GM18951 (cell line): ENCODE data around the gene AKR1D1.
"Not testable (repeated sequence)": the region's sequence is repeated elsewhere in the genome, so short reads cannot be mapped to it uniquely, and the experiment has no call there.

Source experiments
- POLR2A ChIP-seq: IDR thresholded peaks from 4 replicates; pipeline ENCODE4 v1.6.1; 2011; ENCODE audit warnings: mild to moderate bottlenecking; ENCODE audit not compliant: insufficient read length, insufficient read depth; ENCODE audit errors: extremely low read depth
- in situ Hi-C: fragments of 300-500 bp; cut with MboI; formaldehyde crosslinking; loops from one replicate; pipeline ENCODE4 v1.12.0; 2022; ENCODE audit warnings: low sequenced_read_pairs, mixed read lengths, inconsistent platforms; ENCODE audit not compliant: unreplicated experiment

AKR1D1 gene

GRCh38 chr7:138052696-138053095 is 23.6 kb upstream of the AKR1D1 start:
- no peak for TF ChIP-seq POLR2A
- in situ Hi-C loops, result no loop called here

- in situ Hi-C loops, result not testable (repeated sequence)
These were observed 20.6 kb upstream of the AKR1D1 start for GRCh38 chr7:138055698-138056097.

GRCh38 chr7:138063400-138063799 is 12.9 kb upstream of the AKR1D1 start:
- TF ChIP-seq POLR2A, result no peak
- in situ Hi-C loops, result no loop called here

DNA sequence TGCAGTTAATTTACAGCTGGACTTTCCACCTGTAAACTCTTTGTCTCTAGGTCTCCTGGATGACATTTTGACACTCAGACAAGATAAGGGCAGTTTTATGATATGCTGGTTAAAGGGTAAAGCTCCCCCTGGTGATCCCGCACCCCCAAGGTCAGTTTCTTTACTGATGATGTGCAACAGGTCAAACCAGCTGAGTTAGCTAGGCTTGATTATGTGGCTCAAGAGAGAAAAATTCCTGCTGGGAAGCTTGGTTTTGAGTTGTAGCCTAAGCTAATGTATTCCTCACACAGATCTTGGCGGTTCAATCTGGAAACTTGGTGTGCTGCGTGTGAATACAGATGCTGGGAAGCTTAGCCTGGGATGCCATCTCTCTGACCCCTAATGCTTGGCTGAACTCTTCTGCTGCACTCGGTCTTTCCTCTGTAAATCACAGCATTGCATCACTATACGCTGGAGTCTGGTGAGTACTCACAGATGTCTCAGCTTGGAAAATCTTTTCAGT is 11.4 kb upstream of the AKR1D1 start:
- no peak for TF ChIP-seq POLR2A
- in situ Hi-C loops, result no loop called here

DNA sequence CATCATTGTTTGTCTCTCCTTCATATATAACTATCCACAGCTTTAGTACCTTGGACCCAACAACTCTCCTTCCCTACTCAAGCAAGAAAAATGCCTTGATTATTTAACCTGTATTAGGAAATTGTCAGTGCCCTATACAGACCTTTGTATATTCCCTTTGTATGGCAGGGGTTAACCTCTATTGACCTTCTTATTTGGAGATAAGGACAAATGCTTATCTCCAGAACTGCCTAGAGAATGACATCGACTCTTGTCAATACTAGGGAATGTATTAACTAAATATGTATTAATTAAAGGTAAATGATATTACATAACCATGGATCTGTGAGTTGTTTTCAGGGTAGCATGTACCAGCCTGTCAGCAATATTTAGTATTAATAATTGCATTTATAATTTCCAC is 10.4 kb upstream of the AKR1D1 start:
- in situ Hi-C loops, result no loop called here
- no peak for TF ChIP-seq POLR2A

DNA sequence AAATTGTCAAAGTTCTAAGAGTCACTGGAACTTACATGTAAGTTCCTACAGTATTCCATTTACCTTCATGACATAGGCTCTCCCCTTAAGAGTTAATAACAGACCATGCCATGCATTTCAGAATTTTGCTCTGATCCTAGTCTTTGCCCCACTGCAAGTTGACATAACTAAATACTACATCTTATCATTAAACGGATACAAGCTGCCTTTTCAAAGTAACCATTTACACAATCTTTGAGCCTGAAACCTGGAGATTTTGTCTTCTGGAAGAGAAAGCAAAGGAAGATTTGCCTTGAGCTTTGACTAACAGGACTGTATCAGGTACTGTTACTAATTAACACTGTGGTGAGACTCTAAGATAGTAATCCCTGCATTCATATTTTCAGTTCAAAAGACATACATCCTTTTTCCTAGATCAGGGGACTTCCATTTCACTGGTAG is 9.3 kb upstream of the AKR1D1 start:
- no peak for TF ChIP-seq POLR2A
- in situ Hi-C loops, result no loop called here

GRCh38 chr7:138067774-138068173 is 8.5 kb upstream of the AKR1D1 start:
- in situ Hi-C loops, result no loop called here
- no peak for TF ChIP-seq POLR2A

DNA sequence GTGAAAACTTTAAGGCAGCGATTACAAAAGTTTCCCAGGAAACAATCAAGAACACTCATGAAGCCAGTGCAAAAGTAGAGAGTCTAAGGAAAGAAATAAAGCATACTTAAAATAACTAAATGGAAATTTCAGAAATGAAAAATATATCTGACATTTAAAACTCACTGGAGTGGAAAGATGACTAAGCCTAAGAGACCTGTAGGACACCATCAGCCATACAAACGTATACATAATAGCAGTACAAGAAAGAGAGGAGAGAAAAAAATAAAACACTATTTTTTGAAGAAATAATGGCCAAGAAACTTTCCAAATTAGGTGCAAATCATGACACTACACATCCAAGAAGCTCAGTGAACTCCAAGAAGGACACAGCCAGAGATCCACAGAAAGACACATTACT is 5.4 kb upstream of the AKR1D1 start:
- in situ Hi-C loops, result no loop called here
- TF ChIP-seq POLR2A, result no peak

GRCh38 chr7:138072726-138073125 is 3.5 kb upstream of the AKR1D1 start:
- in situ Hi-C loops, result no loop called here
- no peak for TF ChIP-seq POLR2A

DNA sequence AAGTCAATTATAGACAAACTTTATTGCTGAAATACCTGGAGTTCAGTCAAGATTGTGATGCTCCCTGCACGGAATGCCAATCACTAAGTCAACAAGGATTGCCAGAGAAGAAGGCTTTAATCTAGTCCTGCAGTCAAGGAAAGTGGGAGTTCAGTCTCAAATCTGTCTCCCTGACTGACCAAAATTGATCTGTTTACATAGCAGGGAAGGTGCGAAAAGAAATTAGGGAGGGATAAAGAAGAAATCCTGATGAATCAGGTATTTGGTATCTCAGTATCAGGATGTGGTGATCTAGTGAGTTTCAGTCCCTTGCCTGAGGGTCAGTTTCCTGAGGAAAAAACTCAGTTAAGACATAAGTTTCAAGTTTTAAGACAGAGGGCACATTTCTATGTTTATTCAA is 2.1 kb upstream of the AKR1D1 start:
- TF ChIP-seq POLR2A, result no peak
- in situ Hi-C loops, result no loop called here

DNA sequence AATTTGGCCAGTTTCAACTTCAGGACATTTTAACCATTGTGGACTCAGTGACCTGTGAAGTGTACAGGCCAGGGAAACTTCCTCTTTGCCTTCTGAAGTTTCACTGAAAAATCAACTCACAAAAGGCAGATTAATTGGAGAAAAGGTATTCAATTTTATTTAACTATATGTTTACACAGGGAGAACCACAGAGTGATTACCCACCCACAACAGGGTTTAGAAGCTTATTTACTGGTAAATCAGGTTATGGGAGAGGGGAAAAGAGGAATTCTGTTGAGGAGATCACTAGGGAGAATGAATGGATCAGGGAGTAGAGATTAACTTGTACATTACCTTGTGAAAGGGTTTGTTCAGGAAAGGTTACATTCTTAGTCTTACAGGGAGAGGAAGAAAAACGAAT is 1.7 kb upstream of the AKR1D1 start:
- no peak for TF ChIP-seq POLR2A
- in situ Hi-C loops, result no loop called here

DNA sequence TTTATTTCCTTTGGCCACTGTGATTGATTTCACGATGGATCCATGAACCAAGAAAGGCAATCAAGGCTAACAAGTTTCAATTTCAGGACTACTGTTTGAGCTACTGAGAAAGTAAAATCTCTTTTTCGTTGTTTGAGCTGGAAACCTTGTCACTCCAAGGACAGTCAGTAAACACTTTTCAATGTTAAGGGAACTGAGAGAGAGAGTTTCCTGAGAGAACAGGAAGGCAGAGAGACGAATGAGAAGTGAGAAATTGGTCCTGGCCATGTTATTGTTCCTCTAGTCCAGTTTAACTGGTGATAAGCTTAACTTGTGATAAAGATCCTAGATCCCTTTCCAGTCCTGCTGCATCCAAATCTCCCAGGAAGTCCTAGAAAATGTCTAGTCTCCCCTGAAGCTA is 909 bp upstream of the AKR1D1 start:
- no peak for TF ChIP-seq POLR2A
- in situ Hi-C loops, result no loop called here

- in situ Hi-C loops, result not testable (repeated sequence)
These were observed 473 bp upstream of the AKR1D1 start for GRCh38 chr7:138075786-138076185.

- no peak for TF ChIP-seq POLR2A
- in situ Hi-C loops, result no loop called here
These were observed 1.6 kb downstream of the AKR1D1 start for GRCh38 chr7:138077809-138078208.

DNA sequence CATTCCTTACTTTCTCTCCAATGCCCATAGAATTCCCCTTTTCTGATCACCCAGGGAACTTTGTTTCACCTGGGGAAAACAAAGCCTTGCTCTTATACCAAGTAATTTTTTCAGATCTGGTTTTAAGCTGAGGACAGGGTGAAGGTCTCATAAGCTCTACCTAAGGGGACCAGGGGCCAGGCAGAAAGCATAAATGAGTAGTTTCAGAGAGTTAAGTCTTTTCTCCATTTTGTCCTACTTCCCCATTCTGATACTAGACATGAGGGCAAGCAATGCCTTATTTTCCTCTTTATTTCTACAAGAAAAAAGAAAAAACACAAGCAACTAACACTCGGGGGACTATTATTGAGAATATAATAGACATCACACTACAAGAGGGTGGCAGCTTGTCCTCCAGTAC is 2.9 kb downstream of the AKR1D1 start:
- in situ Hi-C loops, result no loop called here
- TF ChIP-seq POLR2A, result no peak
